ENCODE measurements around the gene SIPA1L3.

The SIPA1L3 gene

DNA sequence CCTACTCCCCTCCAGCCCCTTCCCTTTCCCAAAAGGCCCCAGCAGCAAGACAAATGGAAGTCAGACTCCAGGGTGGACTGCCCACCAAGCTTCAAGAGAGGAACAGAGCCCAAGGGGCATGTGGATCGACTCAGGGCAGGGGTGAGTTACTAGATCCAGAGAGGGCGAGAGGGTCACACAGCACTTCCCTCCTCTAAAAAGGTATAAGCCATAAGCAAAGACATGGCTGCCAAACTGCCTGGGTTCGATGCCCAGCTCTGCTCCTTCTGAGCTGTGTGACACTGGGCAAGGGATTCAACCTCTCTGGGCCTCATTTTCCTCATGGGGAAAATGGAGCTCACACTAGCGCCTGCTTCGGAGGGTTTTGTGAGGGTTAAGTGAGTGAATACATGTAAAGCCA is 345.4 kb downstream of the SIPA1L3 start:
- no peak for DNase-seq

DNA sequence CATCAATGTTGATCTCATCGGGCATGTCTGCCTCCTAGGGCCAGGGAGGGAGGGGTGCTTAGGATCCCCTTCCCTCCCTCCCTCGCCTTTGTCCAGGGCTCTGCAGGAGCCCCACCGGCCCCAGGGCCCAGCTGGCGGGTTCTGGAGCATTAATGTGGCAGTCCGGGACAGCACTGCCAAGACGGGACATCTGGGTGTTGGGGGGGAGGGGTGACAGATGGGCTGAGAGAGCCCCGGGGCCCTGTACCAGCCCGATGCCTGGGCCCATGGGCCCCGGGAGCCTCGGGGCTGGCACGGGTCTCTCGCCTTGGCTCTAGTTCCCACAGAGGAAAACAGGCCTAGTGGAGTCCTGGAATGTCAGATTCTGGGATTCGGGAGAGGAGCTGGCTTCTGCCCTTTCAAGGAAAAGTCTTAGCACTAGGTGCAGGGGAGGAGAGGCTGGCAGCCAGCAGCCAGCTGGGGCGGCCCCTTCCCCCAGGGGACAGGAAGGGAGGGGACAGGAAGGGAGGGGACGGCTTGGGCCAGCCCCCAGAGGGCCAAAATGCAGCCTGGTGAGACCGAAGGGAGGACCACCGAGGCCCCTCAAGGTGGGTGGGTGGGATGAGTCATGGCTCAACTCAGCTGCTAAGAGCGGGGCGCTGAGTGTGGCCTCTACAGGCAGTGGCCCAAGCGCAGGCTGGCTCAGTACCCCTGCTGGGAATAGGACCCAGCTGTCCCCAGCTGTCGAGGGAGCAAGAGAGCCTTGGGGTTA is 346.1 kb downstream of the SIPA1L3 start:
- no peak for DNase-seq

DNA sequence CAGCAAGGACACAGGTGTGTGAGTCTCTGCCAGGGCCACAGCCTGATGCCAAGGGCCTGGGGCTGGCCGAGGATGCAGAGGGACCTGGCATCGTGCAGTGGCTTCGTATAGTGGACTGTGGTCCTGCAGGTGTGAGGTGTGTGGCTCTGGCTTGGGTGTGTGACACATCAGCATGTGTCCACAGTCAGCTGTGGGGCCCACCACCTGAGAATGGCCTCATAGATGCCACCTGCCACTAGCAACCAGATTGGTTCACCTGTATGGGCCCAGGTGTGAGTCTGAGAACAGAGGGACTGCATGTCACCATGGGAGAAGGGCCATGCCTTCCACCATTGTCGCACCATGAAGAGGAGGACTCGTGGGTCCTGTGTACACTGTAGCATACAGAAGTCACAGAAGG is 346.8 kb downstream of the SIPA1L3 start:
- DNase-seq = no peak

DNA sequence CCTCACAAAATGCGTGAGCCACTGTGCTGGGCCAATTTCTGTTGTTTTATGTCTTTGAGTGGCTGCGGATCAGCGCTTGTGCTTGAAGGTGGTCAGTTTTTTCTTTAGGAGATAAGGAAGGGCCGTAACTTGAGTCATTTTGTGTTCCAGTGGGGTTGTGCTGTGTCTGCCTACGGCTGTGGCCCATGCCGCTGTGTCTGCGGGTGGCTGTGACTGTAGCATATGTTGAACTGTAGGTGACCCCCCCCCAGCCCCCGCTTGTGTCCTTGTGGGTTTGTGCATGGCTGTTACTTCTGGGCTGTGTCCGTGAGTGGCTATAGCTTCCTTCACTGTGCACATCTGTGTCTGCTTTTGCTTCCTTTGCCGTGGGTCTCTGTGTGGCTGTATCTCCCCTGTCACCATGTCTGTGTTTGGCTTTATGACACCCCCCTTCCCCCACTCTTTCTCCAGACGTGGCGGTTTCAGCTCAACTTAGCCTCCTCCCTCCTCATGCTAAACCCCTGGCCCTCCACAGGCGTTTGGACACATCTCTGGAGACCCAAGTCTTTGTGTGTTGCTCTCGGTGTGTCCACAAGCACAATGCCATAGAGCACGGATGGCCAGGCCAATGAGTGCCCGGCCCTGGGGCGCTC is 348.5 kb downstream of the SIPA1L3 start:
- DNase-seq = no peak
